Dermis microvascular lymphatic vessel endothelial cell (primary cell): ENCODE measurements around the gene CLCNKA. TPM values are rescaled to one million over a fixed set of nuclear protein-coding genes. Genes with fewer than 3 reads are reported as not detected.
"Not testable (repeated sequence)": the region's sequence is repeated elsewhere in the genome, so short reads cannot be mapped to it uniquely, and the experiment has no call there.

Experiments used
- DNase-seq, 2 donors: peaks; one replicate each; pipeline versions ENCODE4 v3.0.0 to v3.0.0-alpha.2; 2010; ENCODE audit warnings: low read depth in 2 of 2
- total RNA-seq: library from RNA; depleted of rRNA; stranded (reverse); fragments of >200 nt; gene quantifications from 2 replicates; pipeline ENCODE4 v1.2.1, GENCODE V29; 2014

Gene CLCNKA
- not detected in 2 replicates for total RNA-seq

GRCh38 chr1:16021681-16022080, at the start of gene CLCNKA:
Gene CLCNKA (plus strand): TSS chr1:16022036. CDS start chr1:16022620, 584 bp downstream.
- DNase-seq: no peak

- no peak for DNase-seq
These were observed 49.4 kb upstream of the CLCNKA start for GRCh38 chr1:15972409-15972808.

GRCh38 chr1:15973772-15974171, 48.1 kb upstream of the CLCNKA start:
- DNase-seq: no peak

GRCh38 chr1:15974855-15975254, 47.0 kb upstream of the CLCNKA start:
- no peak for DNase-seq

GRCh38 chr1:15975358-15975804, 46.5 kb upstream of the CLCNKA start:
- peak in 1 of 2 donors; percentile 75 for DNase-seq

GRCh38 chr1:15975805-15976680, 45.8 kb upstream of the CLCNKA start, which contains the start of gene ZBTB17:
Gene ZBTB17 (minus strand): TSS chr1:15976101. CDS start chr1:15948495, 27,606 bp downstream.
- peak; percentile 87 to 93 for DNase-seq

GRCh38 chr1:15977947-15978346, 43.9 kb upstream of the CLCNKA start:
- DNase-seq: not testable (repeated sequence)

- no peak for DNase-seq
These were observed 40.2 kb upstream of the CLCNKA start for GRCh38 chr1:15981679-15982078.

GRCh38 chr1:15983275-15983674, 38.6 kb upstream of the CLCNKA start:
- DNase-seq: no peak

GRCh38 chr1:15985611-15986297, 36.1 kb upstream of the CLCNKA start:
- DNase-seq: peak; percentile 42 to 46

- DNase-seq: no peak
These were observed 32.7 kb upstream of the CLCNKA start for GRCh38 chr1:15988856-15989736.

- DNase-seq: no peak
These were observed 32.1 kb upstream of the CLCNKA start for GRCh38 chr1:15989776-15990175.

GRCh38 chr1:15991427-15992186, 30.2 kb upstream of the CLCNKA start:
- DNase-seq: no peak

GRCh38 chr1:15992187-15992553, 29.7 kb upstream of the CLCNKA start:
- DNase-seq: no peak

GRCh38 chr1:15992582-15993500, 29.0 kb upstream of the CLCNKA start:
- DNase-seq: no peak

- DNase-seq: no peak
These were observed 28.2 kb upstream of the CLCNKA start for GRCh38 chr1:15993666-15994065.

- no peak for DNase-seq
These were observed 27.8 kb upstream of the CLCNKA start for GRCh38 chr1:15994081-15994480.

- DNase-seq: peak; percentile 64 to 74
These were observed 27.1 kb upstream of the CLCNKA start for GRCh38 chr1:15994590-15995351.

GRCh38 chr1:15997076-15997585, 24.7 kb upstream of the CLCNKA start:
- no peak for DNase-seq
